Ascending aorta (tissue), 2 donors: ENCODE results near the gene SULT1C3. TPM values are rescaled to one million over a fixed set of nuclear protein-coding genes. Genes with fewer than 3 reads are reported as not detected.
A peak's percentile ranks its signal among the peaks of the same experiment; 100 is the strongest.

Experiments
- DNase-seq, 2 donors: peaks; one replicate each; pipeline ENCODE4 v3.0.0-alpha.2; 2019; ENCODE audit warnings: low spot score in 2 of 2
- H3K27ac ChIP-seq, 2 donors: fragments of 200-600 bp; sonication (generic); one replicate each; pipeline ENCODE4 v1.5.1; 2016 to 2017; ENCODE audit warnings: mild to moderate bottlenecking in 1 of 2
- H3K27me3 ChIP-seq: fragments of 200-600 bp; sonication (generic); one replicate; pipeline ENCODE4 v1.5.1; 2017
- H3K36me3 ChIP-seq, 2 donors: fragments of 200-600 bp; sonication (generic); one replicate each; pipeline ENCODE4 v1.5.1; 2016
- H3K4me1 ChIP-seq, 2 donors: fragments of 200-600 bp; sonication (generic); one replicate each; pipeline ENCODE4 v1.5.1; 2016 to 2017; ENCODE audit warnings: mild to moderate bottlenecking in 1 of 2
- H3K4me3 ChIP-seq, 2 donors: fragments of 200-600 bp; sonication (generic); one replicate each; pipeline ENCODE4 v1.5.1; 2016 to 2017; ENCODE audit warnings: mild to moderate bottlenecking in 1 of 2
- H3K9me3 ChIP-seq, 2 donors: fragments of 200-600 bp; sonication (generic); one replicate each; pipeline ENCODE4 v1.5.1; 2016
- CTCF ChIP-seq, 3 experiments: fragments of 200-600 bp in 2 of 3; fragments of 450-650 bp in 1 of 3; sonication (generic) in 2 of 3; IDR thresholded peaks; one replicate each; pipeline ENCODE4 v1.5.1; 2016 to 2019; ENCODE audit warnings: antibody characterized with exemption in 3 of 3, mild to moderate bottlenecking in 1 of 3, moderate library complexity in 1 of 3
- intact Hi-C: fragments of 100-400 bp; cut with DNase I; formaldehyde crosslinking; loops from one replicate; pipeline ENCODE4 v1.15.1; 2023
- total RNA-seq: library from RNA; depleted of rRNA; stranded (reverse); fragments of >200 nt; gene quantifications from one replicate; pipeline ENCODE4 v1.1.0, GENCODE V29; 2016

SULT1C3 gene
- total RNA-seq, 1 donor from 2014 or later = not detected

- peaks cover 0 to 11% of the 10 kb centered on the region in 2 donors for H3K4me1 ChIP-seq
- intact Hi-C loops = no loop called here
These were observed 18.7 kb upstream of the SULT1C3 start for GRCh38 chr2:108220942-108221541.

GRCh38 chr2:108222261-108222660 lies 17.5 kb upstream of the SULT1C3 start:
- Histone ChIP-seq H3K4me1 (peaks cover 0 to 11% of the 10 kb centered on the region in 2 donors), H3K4me3 (no peak overlapping the region), H3K9me3 (peaks cover 0 to 8% of the 10 kb centered on the region in 2 donors), H3K27me3 (no peaks in the 10 kb centered on the region), H3K27ac (no peak overlapping the region), H3K36me3 (no peaks in the 10 kb centered on the region)
- intact Hi-C loops = no loop called here
- DNase-seq = no peak
- TF ChIP-seq CTCF (IDR thresholded peaks at IDR 0.05) = no peak

More at GRCh38 chr2:108220942-108221541, 18.7 kb upstream of the SULT1C3 start:
- peak in 1 of 2 donors; percentile 75 for DNase-seq
- Histone ChIP-seq H3K27me3 (no peaks in the 10 kb centered on the region), H3K27ac (peak overlapping the region in 1 of 2 donors; percentile 33), H3K9me3 (peaks cover 0 to 8% of the 10 kb centered on the region in 2 donors), H3K4me3 (no peak overlapping the region), H3K36me3 (no peaks in the 10 kb centered on the region)
- TF ChIP-seq CTCF (IDR thresholded peaks at IDR 0.05) = no peak

GRCh38 chr2:108223573-108223972 lies 16.2 kb upstream of the SULT1C3 start:
- H3K27me3 ChIP-seq = no peaks in the 10 kb centered on the region
- H3K27ac ChIP-seq = no peak overlapping the region
- no peak for DNase-seq
- peaks cover 0 to 8% of the 10 kb centered on the region in 2 donors for H3K9me3 ChIP-seq
- no peak overlapping the region for H3K4me3 ChIP-seq
- intact Hi-C loops = no loop called here
- no peak for TF ChIP-seq CTCF (IDR thresholded peaks at IDR 0.05)
- H3K36me3 ChIP-seq = no peaks in the 10 kb centered on the region
- peaks cover 0 to 11% of the 10 kb centered on the region in 2 donors for H3K4me1 ChIP-seq

- Histone ChIP-seq H3K4me1 (peaks cover 0 to 11% of the 10 kb centered on the region in 2 donors), H3K4me3 (no peak overlapping the region), H3K27me3 (no peaks in the 10 kb centered on the region)
These were observed 15.7 kb upstream of the SULT1C3 start for GRCh38 chr2:108224022-108224421.

GRCh38 chr2:108226564-108226963 lies 13.2 kb upstream of the SULT1C3 start:
- intact Hi-C loops = no loop called here
- Histone ChIP-seq H3K4me3 (no peak overlapping the region), H3K9me3 (peaks cover 0 to 8% of the 10 kb centered on the region in 2 donors), H3K4me1 (peaks cover 0 to 3% of the 10 kb centered on the region in 2 donors), H3K27me3 (no peaks in the 10 kb centered on the region), H3K36me3 (no peaks in the 10 kb centered on the region), H3K27ac (no peak overlapping the region)
- no peak for TF ChIP-seq CTCF (IDR thresholded peaks at IDR 0.05)
- no peak for DNase-seq

More at GRCh38 chr2:108224022-108224421, 15.7 kb upstream of the SULT1C3 start:
- Histone ChIP-seq H3K36me3 (no peaks in the 10 kb centered on the region), H3K9me3 (peaks cover 0 to 8% of the 10 kb centered on the region in 2 donors), H3K27ac (no peak overlapping the region)
- TF ChIP-seq CTCF (IDR thresholded peaks at IDR 0.05) = no peak
- intact Hi-C loops = no loop called here
- DNase-seq = no peak
